Endothelial cell of umbilical vein (primary cell): ENCODE results near the gene GALNT10. TPM values are rescaled to one million over a fixed set of nuclear protein-coding genes. Genes with fewer than 3 reads are reported as not detected.

Experiments used
- BruUV-seq: library from RNA; stranded (reverse); fragments of 400-500 nt; replicated peaks from 2 replicates; lab custom pipeline; 2021; lab: Mats Ljungman, UMichigan
- CTCF ChIA-PET: fragments of 300-600, 350-600 bp; sonication (Branson Sonifier 250); formaldehyde crosslinking; loops from one replicate; lab custom pipeline; 2021; ENCODE audit warnings: antibody characterized with exemption, inconsistent platforms; lab: Charles Lee
- POLR2A ChIA-PET: fragments of 300-600, 350-600 bp; sonication (Branson Sonifier 250); formaldehyde crosslinking; loops from one replicate; lab custom pipeline; 2021; ENCODE audit warnings: antibody characterized with exemption, inconsistent platforms; lab: Charles Lee
- DNase-seq: peaks from one replicate; pipeline ENCODE4 v3.0.0-alpha.2; 2011; ENCODE audit warnings: low read depth, low spot score
- FAIRE-seq: peaks from 2 replicates; lab custom pipeline; 2011; peaks lifted over from hg19 to GRCh38; lab: Jason Lieb, UNC
- H2AFZ ChIP-seq: 2 replicates; pipeline ENCODE4 v1.6.0; 2012; ENCODE audit warnings: low read depth, low read length, control low read depth, inconsistent platforms
- H3K27ac ChIP-seq: 2 replicates; pipeline ENCODE4 v1.5.1; 2011; ENCODE audit warnings: low read depth, mild to moderate bottlenecking, control low read depth, low read length, moderate library complexity; ENCODE audit not compliant: insufficient read depth
- H3K27me3 ChIP-seq, 2 experiments: 2 replicates each; pipeline versions ENCODE4 v1.6.0 to v1.6.1; 2011; ENCODE audit warnings: low read length in 2 of 2, mixed read lengths in 1 of 2; ENCODE audit not compliant: control insufficient read depth in 2 of 2, insufficient read depth in 2 of 2
- H3K36me3 ChIP-seq, 2 experiments: 2 replicates in 1 of 2; 3 replicates in 1 of 2; pipeline ENCODE4 v1.5.1; 2011; ENCODE audit warnings: low read length in 2 of 2, mild to moderate bottlenecking in 1 of 2, moderate library complexity in 1 of 2; ENCODE audit not compliant: control insufficient read depth in 2 of 2, insufficient read depth in 2 of 2; ENCODE audit errors: extremely low read depth in 1 of 2
- H3K4me1 ChIP-seq: 3 replicates; pipeline ENCODE4 v1.5.1; 2011; ENCODE audit warnings: mild to moderate bottlenecking, low read length; ENCODE audit not compliant: control insufficient read depth, insufficient read depth; ENCODE audit errors: extremely low read depth
- H3K4me2 ChIP-seq: 2 replicates; pipeline ENCODE4 v1.6.1; 2011; ENCODE audit warnings: low read length, control low read depth, mixed read lengths; ENCODE audit not compliant: insufficient read depth
- H3K4me3 ChIP-seq, 3 experiments: fragments of 200-600 bp in 1 of 3; sonication (generic), shearing (Covaris generic) in 1 of 3; replicated peaks in 1 of 3; 2 replicates each; pipeline ENCODE4 v1.5.1; 2011 to 2016; ENCODE audit warnings: control low read depth in 3 of 3, low read length in 3 of 3, mild to moderate bottlenecking in 2 of 3, inconsistent platforms in 1 of 3, low read depth in 1 of 3, moderate library complexity in 1 of 3; ENCODE audit not compliant: insufficient read depth in 1 of 3
- H3K79me2 ChIP-seq: 2 replicates; pipeline ENCODE4 v1.6.0; 2012; ENCODE audit warnings: low read length, inconsistent platforms; ENCODE audit not compliant: control insufficient read depth, insufficient read depth
- H3K9ac ChIP-seq: replicated peaks from 2 replicates; pipeline ENCODE3; 2011; ENCODE audit warnings: low read length, control low read depth; ENCODE audit not compliant: insufficient read depth; ENCODE audit errors: extremely low read depth
- H3K9me1 ChIP-seq: replicated peaks from 3 replicates; pipeline ENCODE4 v1.6.0; 2011; ENCODE audit warnings: mild to moderate bottlenecking, low read length; ENCODE audit not compliant: control insufficient read depth, insufficient read depth; ENCODE audit errors: extremely low read depth
- H3K9me3 ChIP-seq: replicated peaks from 2 replicates; pipeline ENCODE4 v1.5.1; 2012; ENCODE audit warnings: low read length, inconsistent platforms; ENCODE audit not compliant: control insufficient read depth, insufficient read depth
- H4K20me1 ChIP-seq: replicated peaks from 2 replicates; pipeline ENCODE3; 2011; ENCODE audit warnings: mild to moderate bottlenecking, low read length; ENCODE audit not compliant: control insufficient read depth, insufficient read depth; ENCODE audit errors: extremely low read depth
- CTCF ChIP-seq, 2 donors: IDR thresholded peaks; 1 replicate in 1 of 2; 2 replicates in 1 of 2; pipeline ENCODE4 v1.5.1; 2011; ENCODE audit warnings: low read length in 2 of 2, mild to moderate bottlenecking in 2 of 2, moderate library complexity in 2 of 2, control low read depth in 1 of 2, inconsistent platforms in 1 of 2, low read depth in 1 of 2; ENCODE audit not compliant: insufficient read depth in 1 of 2; ENCODE audit errors: extremely low read depth in 1 of 2
- FOS ChIP-seq: IDR thresholded peaks from 2 replicates; pipeline ENCODE4 v1.6.1; 2011; ENCODE audit warnings: mild to moderate bottlenecking, low read length, moderate library complexity, borderline replicate concordance; ENCODE audit not compliant: insufficient read depth
- JUN ChIP-seq: IDR thresholded peaks from 2 replicates; pipeline ENCODE4 v1.6.1; 2011; ENCODE audit warnings: borderline replicate concordance, low read depth; ENCODE audit not compliant: insufficient read length, insufficient read depth
- MAX ChIP-seq: IDR thresholded peaks from 2 replicates; pipeline ENCODE4 v1.6.1; 2011; ENCODE audit not compliant: insufficient read depth, insufficient read length
- MYC ChIP-seq: IDR thresholded peaks from one replicate; pipeline ENCODE4 v1.6.1; 2011; ENCODE audit warnings: mild to moderate bottlenecking, low read depth, low read length
- POLR2A ChIP-seq: IDR thresholded peaks from 2 replicates; pipeline ENCODE4 v1.6.1; 2012; ENCODE audit warnings: low read depth, mild to moderate bottlenecking, control low read depth, low read length
- POLR2AphosphoS5 ChIP-seq: IDR thresholded peaks from 2 replicates; pipeline ENCODE4 v1.6.1; 2012; ENCODE audit warnings: low read depth, mild to moderate bottlenecking, control low read depth, low read length, moderate library complexity; ENCODE audit not compliant: insufficient read depth
- dilution Hi-C: fragments of 300-500 bp; cut with MboI; formaldehyde crosslinking; loops from one replicate; pipeline ENCODE4 v1.15.0; 2019; ENCODE audit warnings: low sequenced_read_pairs; ENCODE audit not compliant: extremely low pct_ligation_motif_present
- intact Hi-C: fragments of 100-400 bp; cut with micrococcal nuclease; formaldehyde crosslinking; loops from one replicate; pipeline ENCODE4 v1.10.0; 2022
- polyA plus RNA-seq, 4 experiments: library from polyadenylated mRNA; depleted of rRNA in 3 of 4; stranded (reverse) in 3 of 4; unstranded in 1 of 4; fragments of >200 nt; gene quantifications; 2 replicates each; pipeline versions ENCODE4 v1.2.1 to v1.2.3, GENCODE V29; 2011 to 2012; ENCODE audit warnings: missing spikeins in 1 of 4
- total RNA-seq: library from RNA; stranded (reverse); gene quantifications from 2 replicates; pipeline ENCODE4 v1.2.3, GENCODE V29; 2021

The GALNT10 gene
- total and polyA plus RNA-seq, 2 donors (not counting 3 experiments of a cell fraction or from before 2014, with no cell fraction given), result 70.2 to 77.6 TPM

- Histone ChIP-seq H3K4me3 (no peak overlapping the region), H2AFZ (no peak overlapping the region), H3K36me3 (no peaks in the 10 kb centered on the region), H3K4me2 (no peak overlapping the region), H3K4me1 (no peaks in the 10 kb centered on the region), H3K9me1 (no peaks in the 10 kb centered on the region), H4K20me1 (no peaks in the 10 kb centered on the region), H3K9me3 (no peaks in the 10 kb centered on the region), H3K9ac (no peak overlapping the region), H3K27ac (no peak overlapping the region), H3K79me2 (peaks cover 4% of the 10 kb centered on the region), H3K27me3 (no peaks in the 10 kb centered on the region)
- dilution Hi-C loops (no loop called here), intact Hi-C loops (no loop called here)
- DNase-seq (no peak), FAIRE-seq (no peak)
- BruUV-seq, result no TSS peak
- CTCF ChIA-PET, result no interaction called here
- POLR2A ChIA-PET, result no interaction called here
- TF ChIP-seq FOS (no peak), CTCF (IDR thresholded peaks at IDR 0.05; ENCODE audit: extremely low read depth in 1 of 2, insufficient read depth in 1 of 2, low read depth in 1 of 2, low read length in 2 of 2) (no peak), POLR2AphosphoS5 (no peak), MAX (no peak), MYC (no peak), POLR2A (no peak), JUN (no peak)
Observed at GRCh38 chr5:154251529-154251928, 61.0 kb downstream of the GALNT10 start.
